ENCODE results near the gene ERVK3-1. TPM values are rescaled to one million over a fixed set of nuclear protein-coding genes. Genes with fewer than 3 reads are reported as not detected.

Gene ERVK3-1
- total and polyA plus RNA-seq, 2 of the 13 experiments (the other 11 are each of a cell fraction or from before 2014, with no cell fraction given), result 28.5 to 38.7 TPM

GRCh38 chr19:58336820-58337219 is 31.6 kb downstream of the ERVK3-1 start:
- ChIA-PET POLR2A (no interaction called here), CTCF (ENCODE audit: low intra/inter-chr PET ratio, low total read pairs) (no interaction called here)
- Histone ChIP-seq H3K4me2 (ENCODE audit: low read depth, low read length) (no peak overlapping the region), H2AFZ (ENCODE audit: low read length) (no peak overlapping the region), H3K27me3 (ENCODE audit: control insufficient read depth in 1 of 2, insufficient read depth in 2 of 2, low read length in 2 of 2) (no peaks in the 10 kb centered on the region), H3K4me1 (ENCODE audit: insufficient read depth, low read length) (no peaks in the 10 kb centered on the region), H3K79me2 (ENCODE audit: insufficient read depth, low read length) (no peaks in the 10 kb centered on the region), H3K9ac (ENCODE audit: insufficient read depth, low read depth, low read length) (no peak overlapping the region), H3K9me3 (ENCODE audit: low read length) (no peaks in the 10 kb centered on the region), H3K27ac (ENCODE audit: extremely low read length, insufficient read depth, low read length) (no peak overlapping the region), H3K36me3 (replicated peaks in 1 of 2; ENCODE audit: control insufficient read depth in 1 of 2, insufficient read depth in 2 of 2, low read length in 2 of 2) (peaks cover 14 to 38% of the 10 kb centered on the region in 2 experiments; a peak in 4 of 5 replicates), H3K4me3 (replicated peaks in 1 of 3; ENCODE audit: insufficient read depth in 1 of 3, low read depth in 2 of 3, low read length in 3 of 3) (no peak overlapping the region), H4K20me1 (ENCODE audit: insufficient read depth, low read length) (no peaks in the 10 kb centered on the region)
- BruUV-seq (replicated peaks), result no TSS peak
- intact Hi-C loops (cut with micrococcal nuclease; ENCODE audit: unreplicated experiment) (no loop called here), in situ Hi-C loops (cut with HindIII; ENCODE audit: extremely low pct_ligation_motif_present, low pct_unique_long_range_greater_than_20kb) (no loop called here)
- TF ChIP-seq YEATS4 (CRISPR knock-in tag; IDR thresholded peaks at IDR 0.05; ENCODE audit: borderline replicate concordance) (no peak), HOXA5 (CRISPR knock-in tag; IDR thresholded peaks at IDR 0.05) (no peak), ZNF253 (CRISPR knock-in tag; IDR thresholded peaks at IDR 0.05; ENCODE audit: borderline replicate concordance) (no peak), SPEN (CRISPR knock-in tag; IDR thresholded peaks at IDR 0.05; ENCODE audit: low read depth) (no peak), HNF4G (IDR thresholded peaks at IDR 0.05; ENCODE audit: borderline replicate concordance, low read depth, low read length) (no peak), HNF4G (CRISPR knock-in tag; IDR thresholded peaks at IDR 0.05; ENCODE audit: borderline replicate concordance, low read depth) (no peak), ZSCAN25 (CRISPR knock-in tag; IDR thresholded peaks at IDR 0.05) (peak; percentile 45; the same call in 1 of the 2 replicates)
- DNase-seq (ENCODE audit: low spot score) (no peak), ATAC-seq (no peak), FAIRE-seq (no peak)
- 88% methylated on average over 4 of the region's 4 CpGs for WGBS (ENCODE audit: low lambda C conversion rate)

GRCh38 chr19:58338336-58338735 is 33.2 kb downstream of the ERVK3-1 start:
- Histone ChIP-seq H3K27ac (ENCODE audit: extremely low read length, insufficient read depth, low read length) (no peak overlapping the region), H3K79me2 (ENCODE audit: insufficient read depth, low read length) (no peaks in the 10 kb centered on the region), H3K4me1 (ENCODE audit: insufficient read depth, low read length) (no peaks in the 10 kb centered on the region), H3K36me3 (replicated peaks in 1 of 2; ENCODE audit: control insufficient read depth in 1 of 2, insufficient read depth in 2 of 2, low read length in 2 of 2) (peaks cover 14 to 38% of the 10 kb centered on the region in 2 experiments; a peak in 4 of 5 replicates), H3K4me3 (replicated peaks in 1 of 3; ENCODE audit: insufficient read depth in 1 of 3, low read depth in 2 of 3, low read length in 3 of 3) (no peak overlapping the region), H3K9ac (ENCODE audit: insufficient read depth, low read depth, low read length) (no peak overlapping the region), H3K27me3 (ENCODE audit: control insufficient read depth in 1 of 2, insufficient read depth in 2 of 2, low read length in 2 of 2) (no peaks in the 10 kb centered on the region), H4K20me1 (ENCODE audit: insufficient read depth, low read length) (no peaks in the 10 kb centered on the region), H3K4me2 (ENCODE audit: low read depth, low read length) (no peak overlapping the region), H2AFZ (ENCODE audit: low read length) (no peak overlapping the region), H3K9me3 (ENCODE audit: low read length) (no peaks in the 10 kb centered on the region)
- in situ Hi-C loops (cut with HindIII; ENCODE audit: extremely low pct_ligation_motif_present, low pct_unique_long_range_greater_than_20kb), result no loop called here
- DNase-seq (ENCODE audit: low spot score) (no peak), FAIRE-seq (no peak), ATAC-seq (no peak)
- intact Hi-C loops (cut with micrococcal nuclease; ENCODE audit: unreplicated experiment), result no loop called here
- ChIA-PET POLR2A (no interaction called here), CTCF (ENCODE audit: low intra/inter-chr PET ratio, low total read pairs) (no interaction called here)
- BruUV-seq (replicated peaks), result no TSS peak
- 98% methylated on average over 9 of the region's 11 CpGs for WGBS (ENCODE audit: low lambda C conversion rate)
- TF ChIP-seq MYNN (CRISPR knock-in tag; IDR thresholded peaks at IDR 0.05; ENCODE audit: low read depth) (no peak), RFXANK (CRISPR knock-in tag; IDR thresholded peaks at IDR 0.05) (no peak), RARG (CRISPR knock-in tag; IDR thresholded peaks at IDR 0.05; ENCODE audit: low read depth) (no peak), TRIM24 (CRISPR knock-in tag; IDR thresholded peaks at IDR 0.05) (no peak), ZBTB20 (CRISPR knock-in tag; IDR thresholded peaks at IDR 0.05; ENCODE audit: borderline replicate concordance, low read depth) (no peak), ZC3H4 (CRISPR knock-in tag; IDR thresholded peaks at IDR 0.05; ENCODE audit: borderline replicate concordance) (no peak), SIN3B (IDR thresholded peaks at IDR 0.05; ENCODE audit: low read length) (no peak), HMGXB4 (CRISPR knock-in tag; IDR thresholded peaks at IDR 0.05; ENCODE audit: borderline replicate concordance in 1 of 2, low read depth in 1 of 2) (no peak)
- TF ChIP-seq, protein P1, sequence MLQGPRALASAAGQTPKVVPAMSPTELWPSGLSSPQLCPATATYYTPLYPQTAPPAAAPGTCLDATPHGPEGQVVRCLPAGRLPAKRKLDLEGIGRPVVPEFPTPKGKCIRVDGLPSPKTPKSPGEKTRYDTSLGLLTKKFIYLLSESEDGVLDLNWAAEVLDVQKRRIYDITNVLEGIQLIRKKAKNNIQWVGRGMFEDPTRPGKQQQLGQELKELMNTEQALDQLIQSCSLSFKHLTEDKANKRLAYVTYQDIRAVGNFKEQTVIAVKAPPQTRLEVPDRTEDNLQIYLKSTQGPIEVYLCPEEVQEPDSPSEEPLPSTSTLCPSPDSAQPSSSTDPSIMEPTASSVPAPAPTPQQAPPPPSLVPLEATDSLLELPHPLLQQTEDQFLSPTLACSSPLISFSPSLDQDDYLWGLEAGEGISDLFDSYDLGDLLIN (CRISPR knock-in tag; IDR thresholded peaks at IDR 0.05; ENCODE audit: borderline replicate concordance), result no peak
- TF ChIP-seq, protein P2, sequence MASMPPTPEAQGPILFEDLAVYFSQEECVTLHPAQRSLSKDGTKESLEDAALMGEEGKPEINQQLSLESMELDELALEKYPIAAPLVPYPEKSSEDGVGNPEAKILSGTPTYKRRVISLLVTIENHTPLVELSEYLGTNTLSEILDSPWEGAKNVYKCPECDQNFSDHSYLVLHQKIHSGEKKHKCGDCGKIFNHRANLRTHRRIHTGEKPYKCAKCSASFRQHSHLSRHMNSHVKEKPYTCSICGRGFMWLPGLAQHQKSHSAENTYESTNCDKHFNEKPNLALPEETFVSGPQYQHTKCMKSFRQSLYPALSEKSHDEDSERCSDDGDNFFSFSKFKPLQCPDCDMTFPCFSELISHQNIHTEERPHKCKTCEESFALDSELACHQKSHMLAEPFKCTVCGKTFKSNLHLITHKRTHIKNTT (CRISPR knock-in tag; IDR thresholded peaks at IDR 0.05), result no peak
